HepG2 (cell line): ENCODE measurements around the gene MRAP. TPM values are rescaled to one million over a fixed set of nuclear protein-coding genes. Genes with fewer than 3 reads are reported as not detected.

Source experiments
- HDAC2 ChIP-seq: sonication (generic); formaldehyde crosslinking; IDR thresholded peaks from 2 replicates; pipeline ENCODE4 v1.4.0; 2020; ENCODE audit warnings: missing genetic modification reagents
- HMG20A ChIP-seq: IDR thresholded peaks from 2 replicates; pipeline ENCODE4 v1.6.1; 2016; ENCODE audit warnings: borderline replicate concordance
- IRF2 ChIP-seq: IDR thresholded peaks from 2 replicates; pipeline ENCODE4 v1.6.1; 2018; ENCODE audit warnings: missing genetic modification reagents, missing compliant biosample characterization
- NR2F1 ChIP-seq, 2 experiments: fragments of 450-650 bp in 1 of 2; formaldehyde crosslinking in 1 of 2; IDR thresholded peaks; 2 replicates each; pipeline versions ENCODE4 v1.5.0 to v1.6.1; 2016 to 2020; ENCODE audit warnings: mild to moderate bottlenecking in 1 of 2, missing compliant biosample characterization in 1 of 2, missing genetic modification reagents in 1 of 2, moderate library complexity in 1 of 2
- SOX6 ChIP-seq, 2 experiments: fragments of 450-650 bp in 1 of 2; sonication (generic) in 1 of 2; formaldehyde crosslinking in 1 of 2; IDR thresholded peaks; 2 replicates each; pipeline versions ENCODE4 v1.4.0 to v1.6.1; 2017 to 2020; ENCODE audit warnings: antibody characterized with exemption in 1 of 2, mild to moderate bottlenecking in 1 of 2, missing genetic modification reagents in 1 of 2
- TARDBP ChIP-seq: sonication (generic); formaldehyde crosslinking; IDR thresholded peaks from 2 replicates; pipeline ENCODE4 v1.8.0; 2022; ENCODE audit warnings: mild to moderate bottlenecking, missing genetic modification reagents
- TEAD2 ChIP-seq: sonication (generic); formaldehyde crosslinking; IDR thresholded peaks from 2 replicates; pipeline ENCODE4 v1.9.0; 2021; ENCODE audit warnings: missing genetic modification reagents
- THYN1 ChIP-seq: sonication (generic); formaldehyde crosslinking; IDR thresholded peaks from 2 replicates; pipeline ENCODE4 v1.8.1; 2023; ENCODE audit warnings: low read depth, mild to moderate bottlenecking, moderate library complexity, missing genetic modification reagents, borderline replicate concordance
- ZNF317 ChIP-seq: sonication (generic); formaldehyde crosslinking; IDR thresholded peaks from 2 replicates; pipeline ENCODE4 v1.5.0; 2020; ENCODE audit warnings: mild to moderate bottlenecking, missing genetic modification reagents
- ZNF546 ChIP-seq: sonication (generic); formaldehyde crosslinking; conservative IDR thresholded peaks from 2 replicates; pipeline ENCODE4 v1.8.1; 2023; ENCODE audit warnings: mild to moderate bottlenecking, missing genetic modification reagents
- ZNF652 ChIP-seq: IDR thresholded peaks from 2 replicates; pipeline ENCODE4 v1.6.1; 2016; ENCODE audit warnings: low read depth, borderline replicate concordance
- ZNF761 ChIP-seq: sonication (generic); formaldehyde crosslinking; conservative IDR thresholded peaks from 2 replicates; pipeline ENCODE4 v1.4.0; 2020; ENCODE audit warnings: mild to moderate bottlenecking, missing genetic modification reagents
- polyA plus RNA-seq, 8 experiments: library from polyadenylated mRNA; depleted of rRNA in 3 of 8; stranded (reverse) in 7 of 8; unstranded in 1 of 8; fragments of >200 nt; fragmentation: Illumina TruSeq in 4 of 8; extraction: Trizol in 4 of 8; gene quantifications; 2 replicates each; pipeline versions ENCODE4 v1.2.1 to v1.2.3, GENCODE V29; 2011 to 2016; ENCODE audit warnings: low read depth in 4 of 8, missing spikeins in 1 of 8, mixed read lengths in 1 of 8; ENCODE audit not compliant: insufficient read depth in 1 of 8
- total RNA-seq, 5 experiments: library from RNA; depleted of rRNA; stranded (reverse); fragments of >200 nt; fragmentation: Illumina TruSeq; extraction: Trizol; gene quantifications; 2 replicates each; pipeline ENCODE4 v1.2.3, GENCODE V29; 2016; ENCODE audit warnings: low read depth in 1 of 5
- TF ChIP-seq, protein P1 (sequence below): sonication (generic); formaldehyde crosslinking; conservative IDR thresholded peaks from 2 replicates; pipeline ENCODE4 v1.8.0; 2022; ENCODE audit warnings: missing genetic modification reagents
- TF ChIP-seq, protein P2 (sequence below): sonication (generic); formaldehyde crosslinking; IDR thresholded peaks from 2 replicates; pipeline ENCODE4 v1.4.0; 2020; ENCODE audit warnings: missing genetic modification reagents, borderline replicate concordance
- TF ChIP-seq, protein P3 (sequence below): sonication (generic); formaldehyde crosslinking; IDR thresholded peaks from 2 replicates; pipeline ENCODE4 v1.5.1; 2020; ENCODE audit warnings: mild to moderate bottlenecking, moderate library complexity, missing genetic modification reagents
- TF ChIP-seq, protein P4 (sequence below), 2 experiments: sonication (generic) in 1 of 2; formaldehyde crosslinking in 1 of 2; IDR thresholded peaks; 2 replicates each; pipeline versions ENCODE4 v1.4.0 to v1.6.1; 2016 to 2020; ENCODE audit warnings: borderline replicate concordance in 1 of 2, low read depth in 1 of 2, mild to moderate bottlenecking in 1 of 2, missing genetic modification reagents in 1 of 2
- TF ChIP-seq, protein P5 (sequence below): fragments of 450-650 bp; IDR thresholded peaks from 2 replicates; pipeline ENCODE4 v1.6.1; 2017

Gene MRAP
- total and polyA plus RNA-seq, 2 of the 13 experiments (the other 11 are each of a cell fraction or from before 2014, with no cell fraction given), result 0.46 to 1.2 TPM

DNA sequence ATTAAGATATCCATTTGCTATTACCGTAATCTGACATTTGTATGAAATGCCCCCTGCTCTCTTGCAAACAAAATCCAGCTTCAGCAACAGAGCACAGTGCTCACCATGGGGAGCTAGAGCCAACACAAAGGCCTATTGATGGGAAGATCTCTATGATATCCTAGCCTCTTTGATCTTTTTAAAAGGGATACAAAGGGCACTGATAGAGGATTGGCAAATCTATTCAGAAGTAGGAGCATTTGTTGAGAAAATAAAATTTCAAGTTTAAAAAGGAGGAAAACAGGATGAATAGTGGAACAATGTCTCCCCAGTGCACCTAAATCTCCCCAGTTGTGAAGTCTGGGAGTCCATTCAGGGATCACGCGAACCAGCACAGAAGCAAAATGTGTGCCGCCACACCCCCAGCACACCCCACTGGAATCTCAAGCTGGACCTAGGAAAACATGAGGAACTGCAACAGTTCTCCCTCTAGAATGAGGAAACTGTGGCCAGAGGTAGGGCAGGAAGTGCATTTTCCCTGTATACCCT lies 32.2 kb downstream of the MRAP start (continued):
- TF ChIP-seq, protein P1, sequence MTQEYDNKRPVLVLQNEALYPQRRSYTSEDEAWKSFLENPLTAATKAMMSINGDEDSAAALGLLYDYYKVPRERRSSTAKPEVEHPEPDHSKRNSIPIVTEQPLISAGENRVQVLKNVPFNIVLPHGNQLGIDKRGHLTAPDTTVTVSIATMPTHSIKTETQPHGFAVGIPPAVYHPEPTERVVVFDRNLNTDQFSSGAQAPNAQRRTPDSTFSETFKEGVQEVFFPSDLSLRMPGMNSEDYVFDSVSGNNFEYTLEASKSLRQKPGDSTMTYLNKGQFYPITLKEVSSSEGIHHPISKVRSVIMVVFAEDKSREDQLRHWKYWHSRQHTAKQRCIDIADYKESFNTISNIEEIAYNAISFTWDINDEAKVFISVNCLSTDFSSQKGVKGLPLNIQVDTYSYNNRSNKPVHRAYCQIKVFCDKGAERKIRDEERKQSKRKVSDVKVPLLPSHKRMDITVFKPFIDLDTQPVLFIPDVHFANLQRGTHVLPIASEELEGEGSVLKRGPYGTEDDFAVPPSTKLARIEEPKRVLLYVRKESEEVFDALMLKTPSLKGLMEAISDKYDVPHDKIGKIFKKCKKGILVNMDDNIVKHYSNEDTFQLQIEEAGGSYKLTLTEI, result no peak
- TF ChIP-seq ZNF317 (CRISPR knock-in tag), result no peak
- TF ChIP-seq THYN1, result no peak
- TF ChIP-seq ZNF546, result no peak
- TF ChIP-seq, protein P2, sequence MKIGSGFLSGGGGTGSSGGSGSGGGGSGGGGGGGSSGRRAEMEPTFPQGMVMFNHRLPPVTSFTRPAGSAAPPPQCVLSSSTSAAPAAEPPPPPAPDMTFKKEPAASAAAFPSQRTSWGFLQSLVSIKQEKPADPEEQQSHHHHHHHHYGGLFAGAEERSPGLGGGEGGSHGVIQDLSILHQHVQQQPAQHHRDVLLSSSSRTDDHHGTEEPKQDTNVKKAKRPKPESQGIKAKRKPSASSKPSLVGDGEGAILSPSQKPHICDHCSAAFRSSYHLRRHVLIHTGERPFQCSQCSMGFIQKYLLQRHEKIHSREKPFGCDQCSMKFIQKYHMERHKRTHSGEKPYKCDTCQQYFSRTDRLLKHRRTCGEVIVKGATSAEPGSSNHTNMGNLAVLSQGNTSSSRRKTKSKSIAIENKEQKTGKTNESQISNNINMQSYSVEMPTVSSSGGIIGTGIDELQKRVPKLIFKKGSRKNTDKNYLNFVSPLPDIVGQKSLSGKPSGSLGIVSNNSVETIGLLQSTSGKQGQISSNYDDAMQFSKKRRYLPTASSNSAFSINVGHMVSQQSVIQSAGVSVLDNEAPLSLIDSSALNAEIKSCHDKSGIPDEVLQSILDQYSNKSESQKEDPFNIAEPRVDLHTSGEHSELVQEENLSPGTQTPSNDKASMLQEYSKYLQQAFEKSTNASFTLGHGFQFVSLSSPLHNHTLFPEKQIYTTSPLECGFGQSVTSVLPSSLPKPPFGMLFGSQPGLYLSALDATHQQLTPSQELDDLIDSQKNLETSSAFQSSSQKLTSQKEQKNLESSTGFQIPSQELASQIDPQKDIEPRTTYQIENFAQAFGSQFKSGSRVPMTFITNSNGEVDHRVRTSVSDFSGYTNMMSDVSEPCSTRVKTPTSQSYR (CRISPR knock-in tag), result 0 out of 2 replicates have a peak, but pooled peaks have one; percentile 5
- peak; percentile 70; the same call in 1 of the 2 replicates for TF ChIP-seq HMG20A (CRISPR knock-in tag)
- TF ChIP-seq, protein P3, sequence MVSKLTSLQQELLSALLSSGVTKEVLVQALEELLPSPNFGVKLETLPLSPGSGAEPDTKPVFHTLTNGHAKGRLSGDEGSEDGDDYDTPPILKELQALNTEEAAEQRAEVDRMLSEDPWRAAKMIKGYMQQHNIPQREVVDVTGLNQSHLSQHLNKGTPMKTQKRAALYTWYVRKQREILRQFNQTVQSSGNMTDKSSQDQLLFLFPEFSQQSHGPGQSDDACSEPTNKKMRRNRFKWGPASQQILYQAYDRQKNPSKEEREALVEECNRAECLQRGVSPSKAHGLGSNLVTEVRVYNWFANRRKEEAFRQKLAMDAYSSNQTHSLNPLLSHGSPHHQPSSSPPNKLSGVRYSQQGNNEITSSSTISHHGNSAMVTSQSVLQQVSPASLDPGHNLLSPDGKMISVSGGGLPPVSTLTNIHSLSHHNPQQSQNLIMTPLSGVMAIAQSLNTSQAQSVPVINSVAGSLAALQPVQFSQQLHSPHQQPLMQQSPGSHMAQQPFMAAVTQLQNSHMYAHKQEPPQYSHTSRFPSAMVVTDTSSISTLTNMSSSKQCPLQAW (CRISPR knock-in tag), result peak; percentile 58; the same call in 1 of the 2 replicates
- TF ChIP-seq TEAD2 (CRISPR knock-in tag), result no peak
- no peak for TF ChIP-seq IRF2
- TF ChIP-seq, protein P4, sequence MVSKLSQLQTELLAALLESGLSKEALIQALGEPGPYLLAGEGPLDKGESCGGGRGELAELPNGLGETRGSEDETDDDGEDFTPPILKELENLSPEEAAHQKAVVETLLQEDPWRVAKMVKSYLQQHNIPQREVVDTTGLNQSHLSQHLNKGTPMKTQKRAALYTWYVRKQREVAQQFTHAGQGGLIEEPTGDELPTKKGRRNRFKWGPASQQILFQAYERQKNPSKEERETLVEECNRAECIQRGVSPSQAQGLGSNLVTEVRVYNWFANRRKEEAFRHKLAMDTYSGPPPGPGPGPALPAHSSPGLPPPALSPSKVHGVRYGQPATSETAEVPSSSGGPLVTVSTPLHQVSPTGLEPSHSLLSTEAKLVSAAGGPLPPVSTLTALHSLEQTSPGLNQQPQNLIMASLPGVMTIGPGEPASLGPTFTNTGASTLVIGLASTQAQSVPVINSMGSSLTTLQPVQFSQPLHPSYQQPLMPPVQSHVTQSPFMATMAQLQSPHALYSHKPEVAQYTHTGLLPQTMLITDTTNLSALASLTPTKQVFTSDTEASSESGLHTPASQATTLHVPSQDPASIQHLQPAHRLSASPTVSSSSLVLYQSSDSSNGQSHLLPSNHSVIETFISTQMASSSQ (IDR thresholded peaks at IDR 0.05; ENCODE audit: low read depth), result peak; percentile 55; the same call in 1 of the 2 replicates
- TF ChIP-seq, protein P4 (CRISPR knock-in tag; IDR thresholded peaks at IDR 0.05; ENCODE audit: borderline replicate concordance), result peak; percentile 31; the same call in 1 of the 2 replicates
- TF ChIP-seq, protein P5, sequence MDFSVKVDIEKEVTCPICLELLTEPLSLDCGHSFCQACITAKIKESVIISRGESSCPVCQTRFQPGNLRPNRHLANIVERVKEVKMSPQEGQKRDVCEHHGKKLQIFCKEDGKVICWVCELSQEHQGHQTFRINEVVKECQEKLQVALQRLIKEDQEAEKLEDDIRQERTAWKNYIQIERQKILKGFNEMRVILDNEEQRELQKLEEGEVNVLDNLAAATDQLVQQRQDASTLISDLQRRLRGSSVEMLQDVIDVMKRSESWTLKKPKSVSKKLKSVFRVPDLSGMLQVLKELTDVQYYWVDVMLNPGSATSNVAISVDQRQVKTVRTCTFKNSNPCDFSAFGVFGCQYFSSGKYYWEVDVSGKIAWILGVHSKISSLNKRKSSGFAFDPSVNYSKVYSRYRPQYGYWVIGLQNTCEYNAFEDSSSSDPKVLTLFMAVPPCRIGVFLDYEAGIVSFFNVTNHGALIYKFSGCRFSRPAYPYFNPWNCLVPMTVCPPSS, result no peak
- no peak for TF ChIP-seq NR2F1 (CRISPR knock-in tag; IDR thresholded peaks at IDR 0.05)
- peak; percentile 74 for TF ChIP-seq HDAC2 (CRISPR knock-in tag)
- no peak for TF ChIP-seq ZNF761 (CRISPR knock-in tag)
- no peak for TF ChIP-seq ZNF652 (CRISPR knock-in tag)
- TF ChIP-seq TARDBP, result peak; percentile 76
- TF ChIP-seq SOX6 (IDR thresholded peaks at IDR 0.05), result no peak
- TF ChIP-seq SOX6 (CRISPR knock-in tag; IDR thresholded peaks at IDR 0.05), result peak; percentile 94
